ENCODE data around the gene SCN9A.

DNA sequence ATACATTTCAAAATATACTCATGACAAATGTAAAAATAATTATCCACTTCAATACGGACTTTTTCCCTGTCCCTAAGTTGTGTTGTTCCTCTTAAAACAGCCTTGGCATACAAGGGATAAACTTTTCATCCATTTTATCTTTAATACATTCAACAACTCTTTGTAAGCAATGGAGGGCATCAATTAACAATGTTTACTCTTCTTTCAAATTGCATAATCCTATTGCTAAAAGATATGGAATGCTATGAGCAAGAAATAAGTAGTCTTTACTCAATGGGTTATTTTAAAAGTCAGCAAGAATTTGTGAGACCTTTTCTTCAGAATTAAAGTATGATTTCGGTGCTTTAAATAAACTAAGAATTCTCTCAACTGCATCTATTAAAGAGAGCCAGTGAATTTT, 41.9 kb downstream of the SCN9A start:
- no peak for TF ChIP-seq POLR2AphosphoS5 (IDR thresholded peaks at IDR 0.05)
- TF ChIP-seq CTCF (IDR thresholded peaks at IDR 0.05): no peak
